Left ventricle myocardium superior (tissue), 1 donor: Measurements from ENCODE around the gene FAM118B. TPM values are rescaled to one million over a fixed set of nuclear protein-coding genes. Genes with fewer than 3 reads are reported as not detected.
"Not testable (repeated sequence)": the region's sequence is repeated elsewhere in the genome, so short reads cannot be mapped to it uniquely, and the experiment has no call there.

Experiments
- ATAC-seq: fragments of 200-7000 bp; cut with Tn5 transposase; one replicate; pipeline ENCODE4 v1.9.1; 2020; ENCODE audit warnings: mild to moderate bottlenecking, moderate library complexity
- DNase-seq: peaks from one replicate; pipeline ENCODE4 v3.0.0-alpha.2; 2020
- intact Hi-C: fragments of 100-400 bp; cut with micrococcal nuclease; formaldehyde crosslinking; loops from one replicate; pipeline ENCODE4 v1.11.0; 2022
- total RNA-seq: library from RNA; stranded (reverse); fragmentation: NEBNext Ultra II Directional; extraction: Animal tissue kit (Norgen Biotek cat#: 25700); gene quantifications from one replicate; pipeline ENCODE4 v1.2.1, GENCODE V29; 2021
- donor health status: DM: no; HTN: yes; CAD: no; lungs with severe emphysema.

The FAM118B gene
- total RNA-seq, 1 donor from 2014 or later = 25.1 TPM

DNA sequence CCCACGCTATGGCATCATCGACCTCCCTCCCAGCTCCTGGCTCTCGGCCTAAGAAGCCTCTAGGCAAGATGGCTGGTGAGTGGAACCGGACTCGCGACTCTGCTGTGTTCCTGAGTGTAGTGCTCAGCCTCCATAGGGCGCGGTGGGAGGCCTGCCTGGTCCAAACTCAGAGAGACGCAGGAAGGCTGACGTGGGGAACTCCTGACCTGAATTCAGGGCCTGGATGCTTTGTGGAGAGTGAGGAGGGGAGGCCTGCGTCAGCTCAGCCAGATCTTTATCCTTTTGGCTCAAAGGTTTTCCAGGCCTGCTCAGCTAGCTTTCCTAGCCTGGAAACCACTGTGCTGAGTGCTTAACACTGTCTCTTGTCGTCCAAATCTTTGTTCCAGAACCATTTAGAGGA lies 79.3 kb downstream of the FAM118B start:
- DNase-seq (no peak), ATAC-seq (no peak)
- intact Hi-C loops = no loop called here

DNA sequence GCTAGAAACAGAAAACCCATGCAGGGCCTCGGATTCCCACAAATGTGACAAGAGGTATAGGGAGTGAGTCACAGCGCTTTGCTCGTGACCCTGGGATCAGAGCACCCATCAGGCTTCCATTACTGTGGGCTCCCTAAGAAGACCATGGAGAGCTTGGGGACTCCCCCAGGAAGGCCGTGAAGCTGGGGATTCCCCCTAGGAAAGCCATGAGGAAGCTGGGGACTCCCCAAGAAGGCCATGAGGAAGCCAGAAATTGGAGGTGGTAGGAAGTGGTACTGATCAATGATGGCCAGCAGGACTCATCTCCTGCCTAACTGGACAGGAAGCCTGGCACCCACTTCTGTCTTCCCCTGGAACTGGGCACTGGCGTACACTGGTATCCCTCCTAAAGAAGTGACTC lies 82.1 kb downstream of the FAM118B start:
- ATAC-seq (no peak), DNase-seq (no peak)
- intact Hi-C loops = no loop called here

DNA sequence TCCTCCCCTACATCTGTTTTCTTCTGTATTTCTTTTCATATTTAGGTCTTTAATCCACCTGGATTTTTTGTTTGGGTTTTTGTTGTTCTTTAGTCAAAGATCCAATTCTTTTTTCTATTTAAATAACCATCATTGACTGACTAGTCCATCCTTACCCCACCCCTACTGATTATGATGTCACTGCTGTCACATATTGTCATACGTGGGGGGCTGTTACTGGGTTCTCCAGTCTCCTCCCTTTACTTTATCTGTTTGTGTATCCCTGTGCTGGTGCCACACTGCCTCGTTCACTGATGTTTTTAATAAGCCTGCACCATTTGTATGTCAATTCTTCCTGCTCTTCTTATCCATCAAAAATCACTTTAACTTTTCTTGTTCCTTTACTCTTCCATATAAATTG lies 85.4 kb downstream of the FAM118B start:
- ATAC-seq (no peak), DNase-seq (no peak)
- intact Hi-C loops = no loop called here

DNA sequence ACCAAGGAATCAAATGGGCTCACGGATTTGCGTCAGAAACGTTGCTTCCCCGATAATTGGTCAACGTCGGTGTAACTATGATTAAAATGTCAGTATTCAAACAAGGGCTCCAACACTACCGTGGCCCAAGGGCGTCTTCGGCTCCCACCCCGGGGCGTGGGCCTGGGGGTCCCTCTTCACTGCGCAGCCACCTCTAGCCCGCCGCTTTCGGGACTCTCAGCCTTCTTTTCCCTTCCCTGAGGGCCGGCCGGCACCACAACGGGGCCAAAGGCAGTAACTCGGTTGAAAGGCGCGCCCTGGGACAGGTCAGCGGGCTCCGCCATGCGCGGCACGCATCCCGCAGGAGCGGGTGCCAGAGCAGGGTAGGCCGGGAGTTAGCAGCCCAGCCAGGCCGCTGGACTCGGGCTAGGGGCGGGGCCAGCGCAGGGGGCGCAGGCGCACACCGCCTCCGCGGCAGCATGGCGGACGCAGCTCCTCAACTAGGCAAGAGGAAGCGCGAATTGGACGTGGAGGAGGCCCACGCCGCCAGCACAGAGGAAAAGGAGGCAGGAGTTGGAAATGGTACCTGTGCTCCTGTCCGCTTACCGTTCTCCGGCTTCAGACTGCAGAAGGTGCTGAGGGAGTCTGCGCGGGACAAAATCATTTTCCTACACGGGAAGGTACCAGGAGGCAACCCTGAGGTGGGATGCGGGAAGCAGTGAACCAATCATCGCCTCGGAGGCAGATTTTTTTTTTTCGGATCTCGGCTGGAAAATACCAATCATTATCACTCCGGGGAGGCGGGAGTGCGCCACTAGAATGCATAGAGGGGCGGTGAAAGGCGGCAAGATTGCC lies 92.3 kb downstream of the FAM118B start, which contains the start of gene DCPS:
DCPS (plus strand) TSS at position 438 of the 834 bp plus-strand sequence; CDS start at position 459, 21 bp downstream.
- DNase-seq = peak; percentile 96
- ATAC-seq = peak; percentile 99
- intact Hi-C loops = no loop called here

DNA sequence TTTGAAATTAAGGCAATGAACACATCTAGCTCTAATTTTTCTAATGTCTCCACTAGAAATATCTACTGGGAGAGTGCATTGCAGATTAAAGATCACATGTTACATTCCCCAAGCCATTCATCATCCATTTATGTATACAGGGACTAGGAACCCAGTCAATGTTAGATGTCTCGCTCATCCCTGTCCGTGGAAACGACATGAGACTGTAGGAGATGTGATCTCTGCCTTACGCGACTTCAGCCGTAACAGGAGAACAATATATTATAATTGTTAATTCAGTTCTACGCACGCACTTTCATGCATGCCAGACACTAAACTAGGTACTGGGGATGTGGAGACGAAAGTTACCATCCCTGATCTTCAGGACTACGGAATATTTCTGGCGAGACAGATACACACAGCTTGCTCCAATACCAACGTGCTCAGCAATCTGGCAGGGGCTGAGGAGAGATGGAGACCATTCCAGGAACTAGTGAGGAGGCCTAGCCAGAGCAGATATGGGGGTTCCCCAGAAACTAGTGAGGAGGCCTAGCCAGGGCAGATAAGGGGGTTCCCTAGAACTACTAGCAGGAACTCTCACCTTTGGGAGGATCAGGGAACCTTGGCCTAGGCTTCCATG lies 93.0 kb downstream of the FAM118B start:
- ATAC-seq (peak; percentile 13), DNase-seq (no peak)
- intact Hi-C loops = no loop called here

DNA sequence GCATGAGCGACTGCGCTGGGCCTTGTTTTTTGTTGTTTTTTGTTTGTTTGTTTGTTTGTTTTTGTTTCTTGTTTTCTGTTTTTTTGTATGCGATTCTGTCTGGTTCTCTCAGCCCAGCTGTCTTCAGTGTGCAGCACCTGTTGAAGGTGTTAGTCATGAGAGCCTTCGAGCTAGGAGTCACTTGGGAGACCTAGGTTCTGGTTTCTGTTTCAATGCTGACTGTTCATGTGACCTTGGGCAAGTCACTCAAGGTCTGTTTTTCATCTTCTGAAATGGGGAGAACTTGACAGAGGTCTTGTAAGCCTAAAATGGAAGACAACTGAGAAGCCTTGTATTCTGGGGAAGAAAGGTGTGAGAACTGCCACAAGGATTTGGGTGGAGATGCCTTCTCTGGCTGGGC lies 94.1 kb downstream of the FAM118B start:
- no peak for DNase-seq
- no peak for ATAC-seq
- intact Hi-C loops = no loop called here

- intact Hi-C loops = no loop called here
- no peak for ATAC-seq
- no peak for DNase-seq
Observed at GRCh38 chr11:126307706-126308105, 96.1 kb downstream of the FAM118B start.

- ATAC-seq = no peak
- no peak for DNase-seq
- intact Hi-C loops = no loop called here
Observed at GRCh38 chr11:126308271-126308671, 96.7 kb downstream of the FAM118B start.

GRCh38 chr11:126308771-126309170 lies 97.2 kb downstream of the FAM118B start:
- intact Hi-C loops, ATAC-seq, DNase-seq: not testable (repeated sequence)

DNA sequence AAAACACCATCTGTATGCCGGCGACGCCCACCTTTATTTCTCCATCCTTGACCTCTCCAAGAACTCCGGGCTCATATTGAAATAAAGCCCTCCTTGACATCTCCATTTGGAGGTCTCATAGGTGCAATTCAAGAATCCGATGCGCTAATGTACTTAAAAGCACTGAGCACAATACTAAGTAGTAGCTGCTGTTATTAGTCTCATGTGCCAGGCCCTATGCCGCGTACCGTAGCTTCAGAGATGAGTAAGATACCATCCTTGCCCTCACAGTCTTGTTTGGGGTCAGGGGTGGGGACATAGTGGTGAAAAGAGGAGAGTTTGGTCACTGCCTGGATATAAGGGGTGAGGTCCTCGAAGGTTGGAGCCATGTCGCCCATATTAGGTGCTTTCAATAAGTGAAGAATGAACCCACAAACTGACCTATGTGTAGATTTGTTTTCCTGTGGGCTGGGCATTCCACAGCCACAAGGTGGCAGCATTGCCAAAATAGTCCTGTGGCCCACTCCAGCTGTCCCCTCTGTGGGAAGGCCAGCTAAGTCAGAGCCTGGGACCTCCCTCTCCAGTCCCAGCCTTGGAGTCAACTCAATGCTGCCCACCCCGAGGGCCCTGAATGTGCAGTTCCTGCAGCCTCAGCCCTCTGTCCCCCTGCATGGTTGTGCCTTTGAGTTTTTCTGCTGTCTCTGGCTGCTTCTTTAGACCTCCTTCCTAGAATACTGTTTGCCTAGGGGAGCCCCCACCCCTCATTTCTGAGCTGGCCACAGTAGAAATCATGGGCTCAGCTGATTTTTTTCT lies 98.8 kb downstream of the FAM118B start:
- peak; percentile 86 for DNase-seq
- ATAC-seq = peak; percentile 93
- intact Hi-C loops = loop anchor here (1.0 to 10.0 kb wide), 2 partner anchors 124 to 170 kb away; no protein-coding TSS in a partner anchor

GRCh38 chr11:126310992-126311310 lies 99.4 kb downstream of the FAM118B start:
- DNase-seq (no peak), ATAC-seq (peak; percentile 18)
- intact Hi-C loops = loop anchor here (1.0 to 10.0 kb wide), 2 partner anchors 124 to 169 kb away; no protein-coding TSS in a partner anchor

DNA sequence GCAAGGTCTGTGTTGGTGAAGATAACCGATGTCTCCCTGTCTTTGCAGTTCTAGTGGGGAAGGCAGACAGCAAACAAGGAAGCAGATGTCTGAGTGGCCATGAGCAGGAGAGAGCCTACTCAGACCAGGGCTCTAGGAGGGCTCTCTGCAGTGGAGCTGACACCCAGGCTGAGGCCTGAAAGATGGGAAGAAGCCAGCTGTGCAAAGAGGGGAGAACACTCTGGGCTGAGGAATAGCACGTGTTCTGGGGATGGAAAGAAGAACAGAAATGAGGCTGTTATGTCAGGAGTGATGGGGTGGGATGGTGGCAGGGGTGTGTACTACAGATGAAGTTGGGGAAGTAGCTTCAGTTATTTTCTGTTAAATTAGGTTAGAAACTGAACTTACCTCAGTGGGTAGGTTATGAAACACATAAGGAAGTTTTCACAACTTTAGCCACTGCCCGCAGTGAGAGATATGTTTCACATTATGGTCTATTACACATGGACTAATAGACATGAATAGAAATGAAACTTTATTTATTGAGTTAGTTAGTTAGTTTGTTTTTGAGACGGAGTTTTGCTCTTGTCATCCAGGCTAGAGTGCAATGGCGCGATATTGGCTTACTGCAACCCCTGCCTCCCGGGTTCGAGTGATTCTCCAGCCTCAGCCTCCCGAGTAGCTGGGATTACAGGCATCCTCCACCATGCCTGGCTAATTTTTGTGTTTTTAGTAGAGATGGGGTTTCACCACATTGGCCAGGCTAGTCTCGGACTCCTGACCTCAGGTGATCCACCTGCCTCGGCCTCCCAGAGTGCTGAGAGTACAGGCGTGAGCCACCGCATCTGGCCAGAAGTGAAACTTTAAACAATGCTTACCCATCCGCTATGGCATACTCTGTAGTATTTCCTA lies 100.1 kb downstream of the FAM118B start:
- ATAC-seq (no peak), DNase-seq (no peak)
- intact Hi-C loops = loop anchor here (10.0 kb wide), 1 partner anchor 123 kb away; no protein-coding TSS in a partner anchor

Other genes with a start within 250 kb of the FAM118B start
- gene CDON, start 148.9 kb upstream of the FAM118B start, total RNA-seq = 15.9 TPM
- 40.0 TPM for gene RPUSD4, start 132 bp upstream of the FAM118B start, total RNA-seq
- 68.6 TPM for gene SRPRA, start 57.1 kb downstream of the FAM118B start, total RNA-seq
- gene FOXRED1, start 57.4 kb downstream of the FAM118B start, total RNA-seq = 29.1 TPM
- 7.8 TPM for gene TIRAP, start 71.3 kb downstream of the FAM118B start, total RNA-seq
- gene DCPS, start 92.3 kb downstream of the FAM118B start, total RNA-seq = 11.1 TPM
- 45.4 TPM for gene ST3GAL4, start 143.9 kb downstream of the FAM118B start, total RNA-seq